Measurements from ENCODE around the gene LUZP2.

The LUZP2 gene

GRCh38 chr11:24515632-24516031, 18.8 kb downstream of the LUZP2 start:
- H3K27ac Mint-ChIP-seq: no peak overlapping the region
- no peak overlapping the region for H3K4me3 Mint-ChIP-seq
- no peaks in the 10 kb centered on the region for H3K27me3 Mint-ChIP-seq (ENCODE audit: low read depth)
- H3K4me1 Mint-ChIP-seq (ENCODE audit: low read depth): no peaks in the 10 kb centered on the region
- H3K9me3 Mint-ChIP-seq: peaks cover 7% of the 10 kb centered on the region
- H3K36me3 Mint-ChIP-seq (ENCODE audit: low read depth): no peaks in the 10 kb centered on the region
- DNase-seq (ENCODE audit: low spot score): no peak

GRCh38 chr11:24516638-24517037, 19.8 kb downstream of the LUZP2 start:
- H3K4me3 Mint-ChIP-seq: no peak overlapping the region
- no peaks in the 10 kb centered on the region for H3K27me3 Mint-ChIP-seq (ENCODE audit: low read depth)
- no peaks in the 10 kb centered on the region for H3K4me1 Mint-ChIP-seq (ENCODE audit: low read depth)
- no peaks in the 10 kb centered on the region for H3K36me3 Mint-ChIP-seq (ENCODE audit: low read depth)
- no peak overlapping the region for H3K27ac Mint-ChIP-seq
- peaks cover 7% of the 10 kb centered on the region for H3K9me3 Mint-ChIP-seq
- DNase-seq (ENCODE audit: low spot score): no peak

GRCh38 chr11:24521601-24522000, 24.7 kb downstream of the LUZP2 start:
- no peaks in the 10 kb centered on the region for H3K4me1 Mint-ChIP-seq (ENCODE audit: low read depth)
- no peaks in the 10 kb centered on the region for H3K27me3 Mint-ChIP-seq (ENCODE audit: low read depth)

GRCh38 chr11:24524156-24524555, 27.3 kb downstream of the LUZP2 start:
- no peak for DNase-seq (ENCODE audit: low spot score)
- Mint-ChIP-seq H3K4me1 (ENCODE audit: low read depth) (no peaks in the 10 kb centered on the region), H3K4me3 (no peak overlapping the region), H3K9me3 (peaks cover 7% of the 10 kb centered on the region), H3K36me3 (ENCODE audit: low read depth) (no peaks in the 10 kb centered on the region), H3K27me3 (ENCODE audit: low read depth) (no peaks in the 10 kb centered on the region), H3K27ac (no peak overlapping the region)

More at GRCh38 chr11:24521601-24522000, 24.7 kb downstream of the LUZP2 start:
- H3K9me3 Mint-ChIP-seq: peaks cover 7% of the 10 kb centered on the region
- H3K36me3 Mint-ChIP-seq (ENCODE audit: low read depth): no peaks in the 10 kb centered on the region
- DNase-seq (ENCODE audit: low spot score): no peak
- no peak overlapping the region for H3K4me3 Mint-ChIP-seq
- no peak overlapping the region for H3K27ac Mint-ChIP-seq

- no peak overlapping the region for H3K27ac Mint-ChIP-seq
- no peaks in the 10 kb centered on the region for H3K36me3 Mint-ChIP-seq (ENCODE audit: low read depth)
- DNase-seq (ENCODE audit: low spot score): no peak
- H3K4me1 Mint-ChIP-seq (ENCODE audit: low read depth): no peaks in the 10 kb centered on the region
- H3K4me3 Mint-ChIP-seq: no peak overlapping the region
- H3K27me3 Mint-ChIP-seq (ENCODE audit: low read depth): no peaks in the 10 kb centered on the region
- peaks cover 14% of the 10 kb centered on the region for H3K9me3 Mint-ChIP-seq
Measured at GRCh38 chr11:24531528-24531927, 34.7 kb downstream of the LUZP2 start.

GRCh38 chr11:24543771-24544170, 46.9 kb downstream of the LUZP2 start:
- peaks cover 22% of the 10 kb centered on the region for H3K9me3 Mint-ChIP-seq
- no peak overlapping the region for H3K4me3 Mint-ChIP-seq
- no peaks in the 10 kb centered on the region for H3K27me3 Mint-ChIP-seq (ENCODE audit: low read depth)
- no peak overlapping the region for H3K27ac Mint-ChIP-seq
- H3K4me1 Mint-ChIP-seq (ENCODE audit: low read depth): no peaks in the 10 kb centered on the region
- DNase-seq (ENCODE audit: low spot score): no peak
- H3K36me3 Mint-ChIP-seq (ENCODE audit: low read depth): no peaks in the 10 kb centered on the region

- H3K4me1 Mint-ChIP-seq (ENCODE audit: low read depth): no peaks in the 10 kb centered on the region
- peaks cover 11% of the 10 kb centered on the region for H3K9me3 Mint-ChIP-seq
- H3K27ac Mint-ChIP-seq: no peak overlapping the region
- H3K36me3 Mint-ChIP-seq (ENCODE audit: low read depth): no peaks in the 10 kb centered on the region
- H3K4me3 Mint-ChIP-seq: no peak overlapping the region
- no peak for DNase-seq (ENCODE audit: low spot score)
- H3K27me3 Mint-ChIP-seq (ENCODE audit: low read depth): no peaks in the 10 kb centered on the region
Measured at GRCh38 chr11:24556693-24557092, 59.8 kb downstream of the LUZP2 start.

GRCh38 chr11:24559315-24559714, 62.5 kb downstream of the LUZP2 start:
- DNase-seq (ENCODE audit: low spot score): no peak

GRCh38 chr11:24560324-24560723, 63.5 kb downstream of the LUZP2 start:
- Mint-ChIP-seq H3K27ac (no peak overlapping the region), H3K4me3 (no peak overlapping the region), H3K4me1 (ENCODE audit: low read depth) (no peaks in the 10 kb centered on the region), H3K27me3 (ENCODE audit: low read depth) (no peaks in the 10 kb centered on the region), H3K9me3 (peaks cover 7% of the 10 kb centered on the region), H3K36me3 (ENCODE audit: low read depth) (no peaks in the 10 kb centered on the region)
- no peak for DNase-seq (ENCODE audit: low spot score)

More at GRCh38 chr11:24559315-24559714, 62.5 kb downstream of the LUZP2 start:
- no peaks in the 10 kb centered on the region for H3K27me3 Mint-ChIP-seq (ENCODE audit: low read depth)
- H3K9me3 Mint-ChIP-seq: peaks cover 11% of the 10 kb centered on the region
- no peak overlapping the region for H3K27ac Mint-ChIP-seq
- no peak overlapping the region for H3K4me3 Mint-ChIP-seq
- no peaks in the 10 kb centered on the region for H3K36me3 Mint-ChIP-seq (ENCODE audit: low read depth)
- H3K4me1 Mint-ChIP-seq (ENCODE audit: low read depth): no peaks in the 10 kb centered on the region

GRCh38 chr11:24567380-24567779, 70.5 kb downstream of the LUZP2 start:
- Mint-ChIP-seq H3K36me3 (ENCODE audit: low read depth) (no peaks in the 10 kb centered on the region), H3K4me1 (ENCODE audit: low read depth) (no peaks in the 10 kb centered on the region), H3K9me3 (peaks cover 4% of the 10 kb centered on the region), H3K4me3 (no peak overlapping the region), H3K27ac (no peak overlapping the region), H3K27me3 (ENCODE audit: low read depth) (no peaks in the 10 kb centered on the region)
- no peak for DNase-seq (ENCODE audit: low spot score)

GRCh38 chr11:24572376-24572775, 75.5 kb downstream of the LUZP2 start:
- H3K4me1 Mint-ChIP-seq (ENCODE audit: low read depth): no peaks in the 10 kb centered on the region
- H3K27ac Mint-ChIP-seq: no peak overlapping the region
- H3K4me3 Mint-ChIP-seq: no peak overlapping the region
- H3K36me3 Mint-ChIP-seq (ENCODE audit: low read depth): no peaks in the 10 kb centered on the region
- no peaks in the 10 kb centered on the region for H3K27me3 Mint-ChIP-seq (ENCODE audit: low read depth)
- DNase-seq (ENCODE audit: low spot score): no peak
- peaks cover 7% of the 10 kb centered on the region for H3K9me3 Mint-ChIP-seq

- no peak overlapping the region for H3K27ac Mint-ChIP-seq
- no peak overlapping the region for H3K4me3 Mint-ChIP-seq
- DNase-seq (ENCODE audit: low spot score): no peak
- H3K4me1 Mint-ChIP-seq (ENCODE audit: low read depth): no peaks in the 10 kb centered on the region
- H3K27me3 Mint-ChIP-seq (ENCODE audit: low read depth): no peaks in the 10 kb centered on the region
- no peaks in the 10 kb centered on the region for H3K36me3 Mint-ChIP-seq (ENCODE audit: low read depth)
- H3K9me3 Mint-ChIP-seq: peaks cover 7% of the 10 kb centered on the region
Measured at GRCh38 chr11:24574461-24574860, 77.6 kb downstream of the LUZP2 start.

- Mint-ChIP-seq H3K9me3 (peaks cover 7% of the 10 kb centered on the region), H3K27ac (no peak overlapping the region), H3K36me3 (ENCODE audit: low read depth) (no peaks in the 10 kb centered on the region), H3K27me3 (ENCODE audit: low read depth) (no peaks in the 10 kb centered on the region), H3K4me3 (no peak overlapping the region), H3K4me1 (ENCODE audit: low read depth) (no peaks in the 10 kb centered on the region)
- DNase-seq (ENCODE audit: low spot score): no peak
Measured at GRCh38 chr11:24575392-24575791, 78.5 kb downstream of the LUZP2 start.

- Mint-ChIP-seq H3K27me3 (ENCODE audit: low read depth) (no peaks in the 10 kb centered on the region), H3K36me3 (ENCODE audit: low read depth) (no peaks in the 10 kb centered on the region), H3K4me3 (no peak overlapping the region), H3K27ac (no peak overlapping the region), H3K4me1 (ENCODE audit: low read depth) (no peaks in the 10 kb centered on the region), H3K9me3 (peaks cover 3% of the 10 kb centered on the region)
- DNase-seq (ENCODE audit: low spot score): no peak
Measured at GRCh38 chr11:24585192-24585591, 88.3 kb downstream of the LUZP2 start.

GRCh38 chr11:24587635-24588034, 90.8 kb downstream of the LUZP2 start:
- no peaks in the 10 kb centered on the region for H3K36me3 Mint-ChIP-seq (ENCODE audit: low read depth)
- H3K4me1 Mint-ChIP-seq (ENCODE audit: low read depth): no peaks in the 10 kb centered on the region
- H3K4me3 Mint-ChIP-seq: no peak overlapping the region
- no peak for DNase-seq (ENCODE audit: low spot score)
- H3K9me3 Mint-ChIP-seq: peaks cover 3% of the 10 kb centered on the region
- H3K27me3 Mint-ChIP-seq (ENCODE audit: low read depth): no peaks in the 10 kb centered on the region
- H3K27ac Mint-ChIP-seq: no peak overlapping the region
